Vagina (tissue), 2 donors: Measurements from ENCODE around the gene KCNH4.

Experiments used
- POLR2A ChIP-seq, 2 donors: fragments of 450-650 bp; IDR thresholded peaks; one replicate each; pipeline ENCODE4 v1.6.1; 2017; ENCODE audit warnings: antibody characterized with exemption in 2 of 2, mild to moderate bottlenecking in 2 of 2, moderate library complexity in 2 of 2
- TF ChIP-seq, protein P1 (sequence below), 3 experiments: fragments of 450-650 bp in 2 of 3; fragments of 200-600 bp in 1 of 3; sonication (generic) in 1 of 3; IDR thresholded peaks; one replicate each; pipeline ENCODE4 v1.5.1; 2017 to 2019; ENCODE audit warnings: antibody characterized with exemption in 3 of 3, mild to moderate bottlenecking in 2 of 3, moderate library complexity in 2 of 3

DNA sequence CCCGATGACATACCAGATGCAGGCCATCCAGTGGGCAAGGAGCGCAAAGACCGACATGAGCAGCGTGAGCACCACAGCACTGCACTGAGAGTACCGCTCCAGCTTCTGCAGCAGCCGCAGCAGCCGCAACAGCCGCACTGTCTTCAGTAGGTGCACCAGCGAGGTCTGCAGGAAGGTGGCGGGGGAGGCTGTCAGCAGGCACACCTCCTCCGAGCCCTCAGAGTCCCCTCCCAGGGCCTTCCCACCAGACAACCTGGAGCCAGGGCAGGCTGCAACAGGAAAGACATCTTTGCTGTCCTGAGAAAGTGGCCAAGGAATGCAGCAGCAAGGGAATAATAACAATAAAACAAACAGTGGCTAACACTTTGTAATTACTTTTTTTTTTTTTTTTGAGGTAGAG lies 9.1 kb downstream of the KCNH4 start:
- TF ChIP-seq, protein P1, sequence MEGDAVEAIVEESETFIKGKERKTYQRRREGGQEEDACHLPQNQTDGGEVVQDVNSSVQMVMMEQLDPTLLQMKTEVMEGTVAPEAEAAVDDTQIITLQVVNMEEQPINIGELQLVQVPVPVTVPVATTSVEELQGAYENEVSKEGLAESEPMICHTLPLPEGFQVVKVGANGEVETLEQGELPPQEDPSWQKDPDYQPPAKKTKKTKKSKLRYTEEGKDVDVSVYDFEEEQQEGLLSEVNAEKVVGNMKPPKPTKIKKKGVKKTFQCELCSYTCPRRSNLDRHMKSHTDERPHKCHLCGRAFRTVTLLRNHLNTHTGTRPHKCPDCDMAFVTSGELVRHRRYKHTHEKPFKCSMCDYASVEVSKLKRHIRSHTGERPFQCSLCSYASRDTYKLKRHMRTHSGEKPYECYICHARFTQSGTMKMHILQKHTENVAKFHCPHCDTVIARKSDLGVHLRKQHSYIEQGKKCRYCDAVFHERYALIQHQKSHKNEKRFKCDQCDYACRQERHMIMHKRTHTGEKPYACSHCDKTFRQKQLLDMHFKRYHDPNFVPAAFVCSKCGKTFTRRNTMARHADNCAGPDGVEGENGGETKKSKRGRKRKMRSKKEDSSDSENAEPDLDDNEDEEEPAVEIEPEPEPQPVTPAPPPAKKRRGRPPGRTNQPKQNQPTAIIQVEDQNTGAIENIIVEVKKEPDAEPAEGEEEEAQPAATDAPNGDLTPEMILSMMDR (IDR thresholded peaks at IDR 0.05), result no peak
- no peak for TF ChIP-seq POLR2A (IDR thresholded peaks at IDR 0.05)
